GM21529 (cell line): ENCODE measurements around the gene NUDT8.
"Not testable (repeated sequence)": the region's sequence is repeated elsewhere in the genome, so short reads cannot be mapped to it uniquely, and the experiment has no call there.

Experiments used
- ATAC-seq: cut with Tn5 transposase; IDR thresholded peaks from one replicate; pipeline ENCODE4 v1.9.1; 2021; ENCODE audit not compliant: unreplicated experiment

The NUDT8 gene

GRCh38 chr11:67613960-67614715, 15.6 kb downstream of the NUDT8 start:
- peak; percentile 86 for ATAC-seq

GRCh38 chr11:67613313-67613959, 16.3 kb downstream of the NUDT8 start:
- ATAC-seq = no peak

GRCh38 chr11:67612751-67613150, 17.0 kb downstream of the NUDT8 start:
- no peak for ATAC-seq

- no peak for ATAC-seq
Measured at GRCh38 chr11:67611704-67612587, 17.8 kb downstream of the NUDT8 start.

GRCh38 chr11:67611165-67611564, 18.6 kb downstream of the NUDT8 start:
- ATAC-seq = no peak

- no peak for ATAC-seq
Measured at GRCh38 chr11:67610302-67610868, 19.4 kb downstream of the NUDT8 start.

- ATAC-seq = no peak
Measured at GRCh38 chr11:67609316-67609715, 20.4 kb downstream of the NUDT8 start.

GRCh38 chr11:67608486-67608885, 21.3 kb downstream of the NUDT8 start:
- ATAC-seq = no peak

- no peak for ATAC-seq
Measured at GRCh38 chr11:67607507-67607906, 22.2 kb downstream of the NUDT8 start.

GRCh38 chr11:67606492-67607295, 23.0 kb downstream of the NUDT8 start, which contains the start of gene NDUFV1:
Gene NDUFV1, plus strand, starts transcription at chr11:67606936. Its CDS starts 69 bp downstream, at chr11:67607005.
- peak; percentile 93 for ATAC-seq

- ATAC-seq = no peak
Measured at GRCh38 chr11:67606093-67606491, 23.6 kb downstream of the NUDT8 start.

GRCh38 chr11:67605231-67606011, 24.3 kb downstream of the NUDT8 start:
- no peak for ATAC-seq

- ATAC-seq = no peak
Measured at GRCh38 chr11:67604815-67605214, 24.9 kb downstream of the NUDT8 start.

GRCh38 chr11:67604119-67604518, 25.6 kb downstream of the NUDT8 start:
- not testable (repeated sequence) for ATAC-seq

- no peak for ATAC-seq
Measured at GRCh38 chr11:67601098-67601497, 28.6 kb downstream of the NUDT8 start.

- no peak for ATAC-seq
Measured at GRCh38 chr11:67600324-67601029, 29.3 kb downstream of the NUDT8 start.

GRCh38 chr11:67599149-67599548, 30.6 kb downstream of the NUDT8 start:
- no peak for ATAC-seq

- not testable (repeated sequence) for ATAC-seq
Measured at GRCh38 chr11:67597963-67598362, 31.8 kb downstream of the NUDT8 start.

GRCh38 chr11:67597458-67597857, 32.3 kb downstream of the NUDT8 start:
- ATAC-seq = not testable (repeated sequence)
